Stomach (tissue), 9 donors: ENCODE measurements around the gene GDF15. TPM values are rescaled to one million over a fixed set of nuclear protein-coding genes. Genes with fewer than 3 reads are reported as not detected.
"Not testable (repeated sequence)": the region's sequence is repeated elsewhere in the genome, so short reads cannot be mapped to it uniquely, and the experiment has no call there.

Experiments used
- DNase-seq, 2 donors: peaks; one replicate each; pipeline versions ENCODE4 v3.0.0 to v3.0.0-alpha.2; 2013 to 2019
- H3K27ac ChIP-seq, 5 donors: fragments of 200-600 bp in 4 of 5; sonication (generic) in 4 of 5; one replicate each; pipeline ENCODE4 v1.5.1; 2013 to 2019; ENCODE audit warnings: mild to moderate bottlenecking in 1 of 5, moderate library complexity in 1 of 5
- H3K27me3 ChIP-seq, 3 donors: fragments of 200-600 bp; sonication (generic); one replicate each; pipeline ENCODE4 v1.5.1; 2017 to 2019; ENCODE audit warnings: mixed run types in 1 of 3
- H3K36me3 ChIP-seq, 4 donors: fragments of 200-600 bp; sonication (generic); 1 replicate in 3 of 4; 2 replicates in 1 of 4; pipeline ENCODE4 v1.5.1; 2016 to 2019
- H3K4me1 ChIP-seq, 4 donors: fragments of 200-600 bp; sonication (generic); one replicate each; pipeline ENCODE4 v1.5.1; 2016 to 2019
- H3K4me3 ChIP-seq, 4 donors: fragments of 200-600 bp; sonication (generic) in 3 of 4; one replicate each; pipeline ENCODE4 v1.5.1; 2016 to 2019; ENCODE audit warnings: mild to moderate bottlenecking in 1 of 4
- H3K9me3 ChIP-seq, 4 donors: fragments of 200-600 bp; sonication (generic); one replicate each; pipeline ENCODE4 v1.5.1; 2016 to 2019
- EP300 ChIP-seq: sonication (generic); formaldehyde crosslinking; IDR thresholded peaks from one replicate; pipeline ENCODE4 v1.6.1; 2017; ENCODE audit warnings: antibody characterized with exemption
- POLR2A ChIP-seq, 4 donors: fragments of 450-650 bp; IDR thresholded peaks; one replicate each; pipeline ENCODE4 v1.6.1; 2016; ENCODE audit warnings: antibody characterized with exemption in 4 of 4, control low read depth in 2 of 4, mild to moderate bottlenecking in 1 of 4, moderate library complexity in 1 of 4
- POLR2AphosphoS5 ChIP-seq, 3 donors: sonication (generic); formaldehyde crosslinking; IDR thresholded peaks; one replicate each; pipeline ENCODE4 v1.6.1; 2016; ENCODE audit warnings: antibody characterized with exemption in 3 of 3
- WGBS, 5 donors: extraction: QIAGEN DNeasy Blood & Tissue Kit in 3 of 5; methylation state at CpG; one replicate each; pipeline versions ENCODE4 v1.1.5 to v1.1.7; 2013 to 2018; 5-methylcytosine and 5-hydroxymethylcytosine counted together
- intact Hi-C: fragments of 100-400 bp; cut with DNase I; formaldehyde crosslinking; loops from one replicate; pipeline ENCODE4 v1.15.1; 2023; ENCODE audit warnings: low total_unique reads
- polyA plus RNA-seq, 3 donors: library from polyadenylated mRNA; stranded (reverse); fragments of 200-250 nt; gene quantifications; one replicate each; pipeline ENCODE4 v1.2.3, GENCODE V29; 2013
- total RNA-seq, 5 donors: library from RNA; depleted of rRNA; stranded (reverse); fragments of >200 nt; gene quantifications; one replicate each; pipeline versions ENCODE4 v1.1.0 to v1.2.3, GENCODE V29; 2014 to 2016
- TF ChIP-seq, protein P1 (sequence below), 7 experiments: fragments of 450-650 bp in 4 of 7; fragments of 200-600 bp in 3 of 7; sonication (generic) in 3 of 7; IDR thresholded peaks; one replicate each; pipeline ENCODE4 v1.5.1; 2016 to 2019; ENCODE audit warnings: antibody characterized with exemption in 7 of 7, control low read depth in 2 of 7, mild to moderate bottlenecking in 1 of 7
- donor health status: healthy with polysubstance abuse.
- donor health status: Bipolar disorder and iron deficiency.
- donor health status: healthy.

GDF15 gene
- total and polyA plus RNA-seq, 8 donors = 14.2 to 134 (median 45.7) TPM

DNA sequence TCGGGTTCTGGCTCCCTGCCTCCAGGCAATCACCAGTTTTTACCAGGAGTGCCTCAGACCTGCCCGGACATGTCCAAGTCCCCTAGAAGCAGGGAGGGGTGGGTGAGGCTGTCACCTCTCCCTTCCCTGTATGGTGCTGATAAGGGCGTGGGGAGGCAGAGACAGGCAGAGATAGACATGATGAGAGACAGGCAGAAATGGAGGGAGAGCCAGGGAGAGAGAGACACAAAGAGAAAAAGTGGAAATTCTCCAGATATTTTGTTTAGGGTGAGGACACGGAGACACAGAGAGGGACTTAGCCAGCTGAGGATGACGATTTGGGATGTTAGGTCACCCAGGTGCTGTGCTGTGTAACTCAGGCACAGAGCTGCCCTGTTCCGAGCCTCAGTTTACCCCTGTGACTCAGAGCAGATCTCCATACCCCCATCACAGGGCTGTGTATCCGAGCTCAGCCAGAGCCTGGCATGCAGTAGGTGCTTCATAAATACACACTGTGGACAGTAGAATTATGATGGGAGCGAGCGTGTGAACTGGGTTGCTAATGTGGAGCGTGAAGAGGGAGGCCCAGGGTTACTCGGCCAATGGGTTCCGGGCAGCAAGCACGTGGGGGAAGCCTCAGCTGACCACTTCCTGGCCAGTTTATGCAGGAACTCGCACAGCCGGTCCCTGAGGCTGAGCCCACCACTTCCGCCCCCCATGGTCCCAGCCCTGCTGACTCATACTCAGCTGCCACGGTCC, 11.9 kb upstream of the GDF15 start:
- intact Hi-C loops = no loop called here
- 18 to 28% (median 23%) methylated on average over 12 to 17 of the region's 17 CpGs for WGBS, 5 donors
- peak; percentile 83 to 96 for DNase-seq
- peak overlapping the region; percentile 79 to 88 (median 86) for H3K27ac ChIP-seq
- H3K9me3 ChIP-seq = no peaks in the 10 kb centered on the region
- H3K4me1 ChIP-seq = peaks cover 23 to 66% (median 41%) of the 10 kb centered on the region in 4 donors
- H3K4me3 ChIP-seq = no peak overlapping the region
- TF ChIP-seq EP300 (peak; percentile 30), POLR2A (IDR thresholded peaks at IDR 0.05) (no peak), POLR2AphosphoS5 (IDR thresholded peaks at IDR 0.05) (peak; percentile 61 to 84 (median 73))
- H3K36me3 ChIP-seq = peaks cover 0 to 8% (median 5%) of the 10 kb centered on the region in 4 donors
- H3K27me3 ChIP-seq = no peaks in the 10 kb centered on the region

DNA sequence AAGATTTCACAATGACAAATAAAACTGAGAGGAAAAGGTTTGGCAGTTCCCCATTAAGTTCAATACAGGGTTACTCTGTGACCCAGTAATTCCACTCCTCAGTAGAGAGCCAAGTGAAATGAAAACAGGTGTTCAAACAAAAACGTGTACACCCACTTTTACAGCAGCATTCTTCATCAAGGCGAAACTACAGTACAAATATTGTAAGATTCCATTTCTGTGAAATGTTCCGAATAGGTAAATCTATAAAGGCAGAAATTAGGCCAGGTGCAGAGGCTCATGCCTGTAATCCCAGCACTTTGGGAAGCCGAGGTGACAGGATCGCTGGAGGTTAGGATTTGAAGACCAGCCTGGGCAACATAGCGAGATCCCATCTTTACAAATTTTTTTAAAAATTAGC, 8.9 kb upstream of the GDF15 start:
- H3K9me3 ChIP-seq = no peaks in the 10 kb centered on the region
- no peak overlapping the region for H3K4me3 ChIP-seq
- H3K27ac ChIP-seq = peak overlapping the region; percentile 77 to 88 (median 86)
- peak in 2 of 3 donors; percentile 28 to 65 for TF ChIP-seq POLR2AphosphoS5 (IDR thresholded peaks at IDR 0.05)
- TF ChIP-seq POLR2A (IDR thresholded peaks at IDR 0.05) = no peak
- TF ChIP-seq, protein P1, sequence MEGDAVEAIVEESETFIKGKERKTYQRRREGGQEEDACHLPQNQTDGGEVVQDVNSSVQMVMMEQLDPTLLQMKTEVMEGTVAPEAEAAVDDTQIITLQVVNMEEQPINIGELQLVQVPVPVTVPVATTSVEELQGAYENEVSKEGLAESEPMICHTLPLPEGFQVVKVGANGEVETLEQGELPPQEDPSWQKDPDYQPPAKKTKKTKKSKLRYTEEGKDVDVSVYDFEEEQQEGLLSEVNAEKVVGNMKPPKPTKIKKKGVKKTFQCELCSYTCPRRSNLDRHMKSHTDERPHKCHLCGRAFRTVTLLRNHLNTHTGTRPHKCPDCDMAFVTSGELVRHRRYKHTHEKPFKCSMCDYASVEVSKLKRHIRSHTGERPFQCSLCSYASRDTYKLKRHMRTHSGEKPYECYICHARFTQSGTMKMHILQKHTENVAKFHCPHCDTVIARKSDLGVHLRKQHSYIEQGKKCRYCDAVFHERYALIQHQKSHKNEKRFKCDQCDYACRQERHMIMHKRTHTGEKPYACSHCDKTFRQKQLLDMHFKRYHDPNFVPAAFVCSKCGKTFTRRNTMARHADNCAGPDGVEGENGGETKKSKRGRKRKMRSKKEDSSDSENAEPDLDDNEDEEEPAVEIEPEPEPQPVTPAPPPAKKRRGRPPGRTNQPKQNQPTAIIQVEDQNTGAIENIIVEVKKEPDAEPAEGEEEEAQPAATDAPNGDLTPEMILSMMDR (IDR thresholded peaks at IDR 0.05) = no peak
- no peak for TF ChIP-seq EP300
- H3K4me1 ChIP-seq = peaks cover 38 to 94% (median 59%) of the 10 kb centered on the region in 4 donors
- WGBS, 5 donors = 28 to 56% (median 44%) methylated on average over 6 of the region's 6 CpGs
- H3K36me3 ChIP-seq = no peaks in the 10 kb centered on the region
- peaks cover 0 to under 1% (median 0%) of the 10 kb centered on the region in 3 donors for H3K27me3 ChIP-seq
- intact Hi-C loops = no loop called here
- peak; percentile 63 to 86 for DNase-seq

DNA sequence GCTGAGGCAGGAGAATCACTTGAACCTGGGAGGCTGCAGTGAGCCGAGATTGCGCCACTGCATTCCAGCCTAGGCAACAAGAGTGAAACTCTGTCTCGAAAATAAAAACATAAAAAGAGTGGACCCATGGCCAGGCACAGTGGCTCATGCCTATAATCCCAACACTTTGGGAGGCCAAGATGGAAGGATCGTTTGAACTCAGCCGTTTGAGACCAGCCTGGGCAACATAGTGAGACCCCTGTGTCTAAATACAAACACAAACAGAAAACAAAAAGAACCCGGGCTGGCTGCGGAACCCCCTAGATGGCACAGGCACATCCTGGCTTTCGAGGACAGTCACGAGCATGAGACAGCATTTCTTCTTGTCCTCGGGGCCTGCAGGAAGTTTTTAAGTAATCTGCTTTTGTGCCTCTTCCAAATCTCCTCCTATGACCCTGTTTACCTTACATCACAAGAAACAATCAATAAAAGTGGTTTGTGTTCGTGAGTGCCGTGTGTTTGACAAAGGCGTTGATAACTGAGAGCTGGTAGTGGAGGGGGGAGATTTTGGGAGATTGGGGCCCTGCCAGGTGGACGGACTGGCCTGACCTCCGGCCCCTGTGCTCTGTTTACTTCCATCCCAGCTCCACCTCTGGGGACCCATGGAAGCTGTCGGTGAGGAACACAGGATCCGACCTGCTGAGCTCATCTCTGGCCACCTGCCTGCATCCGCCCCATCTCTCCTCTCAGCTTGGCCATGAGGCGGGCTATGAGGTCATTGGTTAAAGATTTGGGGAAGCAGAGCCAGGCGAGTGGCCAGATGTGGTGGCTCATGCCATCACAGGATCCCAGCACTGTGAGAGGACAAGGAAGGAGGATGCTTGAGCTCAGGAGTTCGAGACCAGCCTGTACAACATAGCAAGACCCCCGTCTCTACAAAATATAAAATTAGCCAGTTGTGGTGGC, 5.9 kb upstream of the GDF15 start:
- intact Hi-C loops = no loop called here
- Histone ChIP-seq H3K27ac (peak overlapping the region; percentile 73 to 88 (median 86)), H3K36me3 (no peaks in the 10 kb centered on the region), H3K4me1 (peaks cover 22 to 81% (median 45%) of the 10 kb centered on the region in 4 donors), H3K27me3 (peaks cover 0 to 11% (median 0%) of the 10 kb centered on the region in 3 donors), H3K4me3 (no peak overlapping the region), H3K9me3 (no peaks in the 10 kb centered on the region)
- TF ChIP-seq, protein P1 (IDR thresholded peaks at IDR 0.05) = no peak
- TF ChIP-seq POLR2AphosphoS5 (IDR thresholded peaks at IDR 0.05) = peak; percentile 5 to 69 (median 49)
- 26 to 38% (median 31%) methylated on average over 16 to 22 of the region's 22 CpGs for WGBS, 5 donors
- DNase-seq = peak; percentile 90

DNA sequence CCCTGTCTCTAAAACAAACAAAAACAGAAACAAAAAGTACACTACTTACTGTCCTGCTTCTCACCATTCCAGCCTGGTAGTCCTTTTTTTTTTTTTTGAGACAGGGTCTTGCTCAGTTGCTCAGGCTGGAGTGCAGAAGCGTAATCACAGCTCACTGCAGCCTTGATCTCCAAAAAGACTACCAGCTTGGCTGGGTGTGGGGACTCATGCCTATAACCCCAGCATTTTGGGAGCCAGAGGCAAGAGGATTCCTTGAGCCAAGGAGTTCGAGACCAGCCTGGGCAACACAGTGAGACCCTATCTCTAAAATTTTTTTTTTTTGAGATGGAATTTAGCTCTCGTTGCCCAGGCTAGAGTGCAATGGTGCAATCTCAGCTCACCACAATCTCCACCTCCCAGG, 5.1 kb upstream of the GDF15 start:
- no peaks in the 10 kb centered on the region for H3K9me3 ChIP-seq
- H3K4me1 ChIP-seq = peaks cover 30 to 81% (median 48%) of the 10 kb centered on the region in 4 donors
- peak overlapping the region; percentile 73 to 88 (median 86) for H3K27ac ChIP-seq
- TF ChIP-seq POLR2AphosphoS5 (IDR thresholded peaks at IDR 0.05) (no peak), EP300 (no peak), POLR2A (IDR thresholded peaks at IDR 0.05) (no peak)
- TF ChIP-seq, protein P1 (IDR thresholded peaks at IDR 0.05) = no peak
- no peak for DNase-seq
- intact Hi-C loops = no loop called here
- WGBS, 5 donors = 58 to 84% (median 77%) methylated on average over 3 of the region's 3 CpGs
- no peak overlapping the region for H3K4me3 ChIP-seq
- no peaks in the 10 kb centered on the region for H3K36me3 ChIP-seq
- peaks cover 0 to 13% (median 0%) of the 10 kb centered on the region in 3 donors for H3K27me3 ChIP-seq

DNA sequence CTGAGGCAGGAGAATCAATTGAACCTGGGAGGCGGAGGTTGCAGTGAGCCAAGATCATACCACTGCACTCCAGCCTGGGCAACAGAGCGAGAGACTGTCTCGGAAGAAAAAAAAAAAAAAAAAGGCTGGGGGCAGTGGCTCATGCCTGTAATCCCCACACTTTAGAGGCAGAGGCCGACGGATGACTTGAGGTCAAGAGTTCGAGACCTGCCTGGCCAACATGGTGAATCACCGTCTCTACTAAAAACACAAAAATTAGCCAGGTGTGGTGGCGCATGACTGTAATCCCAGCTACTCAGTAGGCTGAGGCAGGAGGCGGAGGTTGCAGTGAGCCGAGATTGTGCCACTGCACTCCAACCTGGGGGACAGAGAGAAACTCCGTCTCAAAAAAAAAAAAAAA, 2.3 kb upstream of the GDF15 start:
- not testable (repeated sequence) for DNase-seq

More for the DNA sequence above, 2.3 kb upstream of the GDF15 start:
- peak overlapping the region in 1 of 5 donors; percentile 1 for H3K27ac ChIP-seq
- H3K9me3 ChIP-seq, H3K36me3 ChIP-seq, intact Hi-C loops, H3K4me3 ChIP-seq: not testable (repeated sequence)
- peaks cover 0 to 25% (median 0%) of the 10 kb centered on the region in 3 donors for H3K27me3 ChIP-seq
- peaks cover 34 to 83% (median 54%) of the 10 kb centered on the region in 4 donors for H3K4me1 ChIP-seq
- 90 to 93% (median 92%) methylated on average over 11 of the region's 11 CpGs for WGBS, 5 donors
